DMS153 treated with DMSO at 0.1 percent for 48 hours (cell line): ENCODE measurements around the gene CCDC127.
"Not testable (repeated sequence)": the region's sequence is repeated elsewhere in the genome, so short reads cannot be mapped to it uniquely, and the experiment has no call there.

Experiments
- DNase-seq: peaks from one replicate; lab custom pipeline; 2025; ENCODE audit not compliant: unreplicated experiment; lab: John Stamatoyannopoulos, UW

The CCDC127 gene

GRCh38 chr5:234450-234849, 16.5 kb upstream of the CCDC127 start:
- no peak for DNase-seq

GRCh38 chr5:233426-233825, 15.5 kb upstream of the CCDC127 start:
- not testable (repeated sequence) for DNase-seq

GRCh38 chr5:231661-232060, 13.7 kb upstream of the CCDC127 start:
- DNase-seq = no peak

- DNase-seq = no peak
Observed at GRCh38 chr5:230711-231110, 12.8 kb upstream of the CCDC127 start.

GRCh38 chr5:228886-229285, 10.9 kb upstream of the CCDC127 start:
- no peak for DNase-seq

- DNase-seq = not testable (repeated sequence)
Observed at GRCh38 chr5:227375-227774, 9.4 kb upstream of the CCDC127 start.

GRCh38 chr5:225334-225733, 7.4 kb upstream of the CCDC127 start:
- no peak for DNase-seq

GRCh38 chr5:223791-224190, 5.8 kb upstream of the CCDC127 start:
- DNase-seq = no peak

- not testable (repeated sequence) for DNase-seq
Observed at GRCh38 chr5:222951-223715, 5.2 kb upstream of the CCDC127 start.

- DNase-seq = no peak
Observed at GRCh38 chr5:219991-220390, 2.0 kb upstream of the CCDC127 start.

GRCh38 chr5:219460-219863, 1.5 kb upstream of the CCDC127 start:
- DNase-seq = no peak

- peak; percentile 14 for DNase-seq
Observed at GRCh38 chr5:218457-219291, 721 bp upstream of the CCDC127 start.

- not testable (repeated sequence) for DNase-seq
Observed at GRCh38 chr5:216076-216475, 1.9 kb downstream of the CCDC127 start.

GRCh38 chr5:215256-215655, 2.7 kb downstream of the CCDC127 start:
- not testable (repeated sequence) for DNase-seq

GRCh38 chr5:213803-214395, 4.1 kb downstream of the CCDC127 start:
- no peak for DNase-seq

GRCh38 chr5:208449-209114, 9.4 kb downstream of the CCDC127 start:
- no peak for DNase-seq

GRCh38 chr5:207599-207998, 10.4 kb downstream of the CCDC127 start:
- DNase-seq = no peak

GRCh38 chr5:206927-207536, 10.9 kb downstream of the CCDC127 start:
- DNase-seq = no peak

GRCh38 chr5:206406-206805, 11.5 kb downstream of the CCDC127 start:
- no peak for DNase-seq

- no peak for DNase-seq
Observed at GRCh38 chr5:204966-205670, 12.8 kb downstream of the CCDC127 start.
